Measurements from ENCODE around the gene CWF19L2.
"Not testable (repeated sequence)": the region's sequence is repeated elsewhere in the genome, so short reads cannot be mapped to it uniquely, and the experiment has no call there.

The CWF19L2 gene

GRCh38 chr11:107478922-107479321 lies 21.3 kb upstream of the CWF19L2 start:
- Histone ChIP-seq H3K4me1 (ENCODE audit: control insufficient read depth in 5 of 5, insufficient read depth in 5 of 5, low read length in 5 of 5) (no peaks in the 10 kb centered on the region), H3K9me3 (ENCODE audit: control insufficient read depth in 5 of 5, low read length in 5 of 5) (no peaks in the 10 kb centered on the region), H3K9ac (ENCODE audit: low read length in 5 of 5) (no peak overlapping the region), H3K36me3 (ENCODE audit: control insufficient read depth in 5 of 5, insufficient read depth in 5 of 5, low read length in 5 of 5) (no peaks in the 10 kb centered on the region), H3K27me3 (ENCODE audit: control insufficient read depth in 5 of 5, insufficient read depth in 4 of 5, low read length in 5 of 5) (peaks cover 0 to 7% (median 4%) of the 10 kb centered on the region in 5 donors), H3K4me3 (ENCODE audit: low read depth in 1 of 5, low read length in 5 of 5) (no peak overlapping the region), H3K27ac (ENCODE audit: low read depth, low read length) (no peak overlapping the region)

- Histone ChIP-seq H3K36me3 (ENCODE audit: control insufficient read depth in 5 of 5, insufficient read depth in 5 of 5, low read length in 5 of 5) (no peaks in the 10 kb centered on the region), H3K9ac (ENCODE audit: low read length in 5 of 5) (no peak overlapping the region), H3K9me3 (ENCODE audit: control insufficient read depth in 5 of 5, low read length in 5 of 5) (no peaks in the 10 kb centered on the region), H3K4me3 (ENCODE audit: low read depth in 1 of 5, low read length in 5 of 5) (no peak overlapping the region), H3K27ac (ENCODE audit: low read depth, low read length) (no peak overlapping the region), H3K4me1 (ENCODE audit: control insufficient read depth in 5 of 5, insufficient read depth in 5 of 5, low read length in 5 of 5) (no peaks in the 10 kb centered on the region), H3K27me3 (ENCODE audit: control insufficient read depth in 5 of 5, insufficient read depth in 4 of 5, low read length in 5 of 5) (peaks cover 0 to 7% (median 4%) of the 10 kb centered on the region in 5 donors)
These were observed 20.2 kb upstream of the CWF19L2 start for GRCh38 chr11:107477820-107478219.

- Histone ChIP-seq H3K27me3 (ENCODE audit: control insufficient read depth in 5 of 5, insufficient read depth in 4 of 5, low read length in 5 of 5) (peaks cover 0 to 7% (median 4%) of the 10 kb centered on the region in 5 donors), H3K4me1 (ENCODE audit: control insufficient read depth in 5 of 5, insufficient read depth in 5 of 5, low read length in 5 of 5) (no peaks in the 10 kb centered on the region), H3K4me3 (ENCODE audit: low read depth in 1 of 5, low read length in 5 of 5) (no peak overlapping the region), H3K27ac (ENCODE audit: low read depth, low read length) (no peak overlapping the region), H3K9ac (ENCODE audit: low read length in 5 of 5) (no peak overlapping the region), H3K9me3 (ENCODE audit: control insufficient read depth in 5 of 5, low read length in 5 of 5) (no peaks in the 10 kb centered on the region), H3K36me3 (ENCODE audit: control insufficient read depth in 5 of 5, insufficient read depth in 5 of 5, low read length in 5 of 5) (no peaks in the 10 kb centered on the region)
These were observed 16.2 kb upstream of the CWF19L2 start for GRCh38 chr11:107473792-107474191.

GRCh38 chr11:107472966-107473365 lies 15.3 kb upstream of the CWF19L2 start:
- Histone ChIP-seq H3K9me3 (ENCODE audit: control insufficient read depth in 5 of 5, low read length in 5 of 5) (no peaks in the 10 kb centered on the region), H3K9ac (ENCODE audit: low read length in 5 of 5) (no peak overlapping the region), H3K4me1 (ENCODE audit: control insufficient read depth in 5 of 5, insufficient read depth in 5 of 5, low read length in 5 of 5) (no peaks in the 10 kb centered on the region), H3K27ac (ENCODE audit: low read depth, low read length) (no peak overlapping the region), H3K27me3 (ENCODE audit: control insufficient read depth in 5 of 5, insufficient read depth in 4 of 5, low read length in 5 of 5) (peaks cover 0 to 7% (median 4%) of the 10 kb centered on the region in 5 donors), H3K36me3 (ENCODE audit: control insufficient read depth in 5 of 5, insufficient read depth in 5 of 5, low read length in 5 of 5) (no peaks in the 10 kb centered on the region), H3K4me3 (ENCODE audit: low read depth in 1 of 5, low read length in 5 of 5) (no peak overlapping the region)

GRCh38 chr11:107468596-107468995 lies 11.0 kb upstream of the CWF19L2 start:
- no peak overlapping the region for H3K27ac ChIP-seq (ENCODE audit: low read depth, low read length)
- no peaks in the 10 kb centered on the region for H3K36me3 ChIP-seq (ENCODE audit: control insufficient read depth in 5 of 5, insufficient read depth in 5 of 5, low read length in 5 of 5)
- no peak overlapping the region for H3K4me3 ChIP-seq (ENCODE audit: low read depth in 1 of 5, low read length in 5 of 5)
- peaks cover 0 to 12% (median 0%) of the 10 kb centered on the region in 5 donors for H3K27me3 ChIP-seq (ENCODE audit: control insufficient read depth in 5 of 5, insufficient read depth in 4 of 5, low read length in 5 of 5)
- H3K9me3 ChIP-seq (ENCODE audit: control insufficient read depth in 5 of 5, low read length in 5 of 5), result no peaks in the 10 kb centered on the region
- H3K9ac ChIP-seq (ENCODE audit: low read length in 5 of 5), result no peak overlapping the region
- no peaks in the 10 kb centered on the region for H3K4me1 ChIP-seq (ENCODE audit: control insufficient read depth in 5 of 5, insufficient read depth in 5 of 5, low read length in 5 of 5)

- Histone ChIP-seq H3K4me3 (ENCODE audit: low read depth in 1 of 5, low read length in 5 of 5) (no peak overlapping the region), H3K27me3 (ENCODE audit: control insufficient read depth in 5 of 5, insufficient read depth in 4 of 5, low read length in 5 of 5) (peaks cover 0 to 12% (median 0%) of the 10 kb centered on the region in 5 donors), H3K4me1 (ENCODE audit: control insufficient read depth in 5 of 5, insufficient read depth in 5 of 5, low read length in 5 of 5) (no peaks in the 10 kb centered on the region), H3K9me3 (ENCODE audit: control insufficient read depth in 5 of 5, low read length in 5 of 5) (no peaks in the 10 kb centered on the region), H3K36me3 (ENCODE audit: control insufficient read depth in 5 of 5, insufficient read depth in 5 of 5, low read length in 5 of 5) (no peaks in the 10 kb centered on the region), H3K9ac (ENCODE audit: low read length in 5 of 5) (no peak overlapping the region), H3K27ac (ENCODE audit: low read depth, low read length) (no peak overlapping the region)
These were observed 10.1 kb upstream of the CWF19L2 start for GRCh38 chr11:107467696-107468095.

GRCh38 chr11:107466275-107466866 lies 8.7 kb upstream of the CWF19L2 start:
- not testable (repeated sequence) for H3K36me3 ChIP-seq (ENCODE audit: control insufficient read depth in 5 of 5, insufficient read depth in 5 of 5, low read length in 5 of 5); H3K27ac ChIP-seq (ENCODE audit: low read depth, low read length); H3K9me3 ChIP-seq (ENCODE audit: control insufficient read depth in 5 of 5, low read length in 5 of 5); H3K4me1 ChIP-seq (ENCODE audit: control insufficient read depth in 5 of 5, insufficient read depth in 5 of 5, low read length in 5 of 5); H3K9ac ChIP-seq (ENCODE audit: low read length in 5 of 5); H3K4me3 ChIP-seq (ENCODE audit: low read depth in 1 of 5, low read length in 5 of 5)
- H3K27me3 ChIP-seq (ENCODE audit: control insufficient read depth in 5 of 5, insufficient read depth in 4 of 5, low read length in 5 of 5), result peaks cover 0 to 12% (median 0%) of the 10 kb centered on the region in 5 donors

- peaks cover 4 to 16% (median 13%) of the 10 kb centered on the region in 5 donors for H3K4me1 ChIP-seq (ENCODE audit: control insufficient read depth in 5 of 5, insufficient read depth in 5 of 5, low read length in 5 of 5)
- H3K36me3 ChIP-seq (ENCODE audit: control insufficient read depth in 5 of 5, insufficient read depth in 5 of 5, low read length in 5 of 5), result peaks cover 2 to 21% (median 19%) of the 10 kb centered on the region in 5 donors
- peak overlapping the region; percentile 84 for H3K27ac ChIP-seq (ENCODE audit: low read depth, low read length)
- H3K9me3 ChIP-seq (ENCODE audit: control insufficient read depth in 5 of 5, low read length in 5 of 5), result no peaks in the 10 kb centered on the region
- H3K9ac ChIP-seq (ENCODE audit: low read length in 5 of 5), result peak overlapping the region; percentile 86 to 100 (median 96)
- no peaks in the 10 kb centered on the region for H3K27me3 ChIP-seq (ENCODE audit: control insufficient read depth in 5 of 5, insufficient read depth in 4 of 5, low read length in 5 of 5)
- H3K4me3 ChIP-seq (ENCODE audit: low read depth in 1 of 5, low read length in 5 of 5), result peak overlapping the region; percentile 85 to 100 (median 97)
These were observed 444 bp downstream of the CWF19L2 start for GRCh38 chr11:107457205-107457557.

GRCh38 chr11:107453594-107454286 lies 3.9 kb downstream of the CWF19L2 start:
- Histone ChIP-seq H3K27me3 (ENCODE audit: control insufficient read depth in 5 of 5, insufficient read depth in 4 of 5, low read length in 5 of 5) (no peaks in the 10 kb centered on the region), H3K9ac (ENCODE audit: low read length in 5 of 5) (no peak overlapping the region), H3K9me3 (ENCODE audit: control insufficient read depth in 5 of 5, low read length in 5 of 5) (no peaks in the 10 kb centered on the region), H3K36me3 (ENCODE audit: control insufficient read depth in 5 of 5, insufficient read depth in 5 of 5, low read length in 5 of 5) (peaks cover 8 to 26% (median 19%) of the 10 kb centered on the region in 5 donors), H3K27ac (ENCODE audit: low read depth, low read length) (no peak overlapping the region), H3K4me3 (ENCODE audit: low read depth in 1 of 5, low read length in 5 of 5) (no peak overlapping the region), H3K4me1 (ENCODE audit: control insufficient read depth in 5 of 5, insufficient read depth in 5 of 5, low read length in 5 of 5) (peaks cover 4 to 16% (median 13%) of the 10 kb centered on the region in 5 donors)

- no peak overlapping the region for H3K4me3 ChIP-seq (ENCODE audit: low read depth in 1 of 5, low read length in 5 of 5)
- H3K9ac ChIP-seq (ENCODE audit: low read length in 5 of 5), result no peak overlapping the region
- peaks cover 13 to 49% (median 25%) of the 10 kb centered on the region in 5 donors for H3K36me3 ChIP-seq (ENCODE audit: control insufficient read depth in 5 of 5, insufficient read depth in 5 of 5, low read length in 5 of 5)
- H3K9me3 ChIP-seq (ENCODE audit: control insufficient read depth in 5 of 5, low read length in 5 of 5), result no peaks in the 10 kb centered on the region
- H3K27me3 ChIP-seq (ENCODE audit: control insufficient read depth in 5 of 5, insufficient read depth in 4 of 5, low read length in 5 of 5), result no peaks in the 10 kb centered on the region
- no peak overlapping the region for H3K27ac ChIP-seq (ENCODE audit: low read depth, low read length)
- no peaks in the 10 kb centered on the region for H3K4me1 ChIP-seq (ENCODE audit: control insufficient read depth in 5 of 5, insufficient read depth in 5 of 5, low read length in 5 of 5)
These were observed 10.7 kb downstream of the CWF19L2 start for GRCh38 chr11:107446822-107447431.

All from subcutaneous abdominal adipose tissue (tissue), 5 donors.